Stimulated activated naive CD8-positive, alpha-beta T cell treated with anti-CD3 and anti-CD28 coated beads, Interleukin-15, Interleukin-2, amounts not matched to agents 100 ng/mL and 50 ng/mL, for 24 hours (primary cell): Measurements from ENCODE around the gene DEPDC1.

Experiments
- H3K27ac Mint-ChIP-seq: one replicate; pipeline ENCODE4 v1.8.0; 2021; ENCODE audit warnings: mild to moderate bottlenecking, mixed read lengths
- H3K27me3 Mint-ChIP-seq: one replicate; pipeline ENCODE4 v1.8.0; 2021; ENCODE audit warnings: mixed read lengths
- H3K36me3 Mint-ChIP-seq: one replicate; pipeline ENCODE4 v1.8.0; 2021; ENCODE audit warnings: low read depth, mixed read lengths
- H3K4me1 Mint-ChIP-seq: one replicate; pipeline ENCODE4 v1.8.0; 2021; ENCODE audit warnings: low read depth, mixed read lengths
- H3K4me3 Mint-ChIP-seq: one replicate; pipeline ENCODE4 v1.8.0; 2021; ENCODE audit warnings: mild to moderate bottlenecking, mixed read lengths
- H3K9me3 Mint-ChIP-seq: one replicate; pipeline ENCODE4 v1.8.0; 2021; ENCODE audit warnings: mixed read lengths

The DEPDC1 gene

DNA sequence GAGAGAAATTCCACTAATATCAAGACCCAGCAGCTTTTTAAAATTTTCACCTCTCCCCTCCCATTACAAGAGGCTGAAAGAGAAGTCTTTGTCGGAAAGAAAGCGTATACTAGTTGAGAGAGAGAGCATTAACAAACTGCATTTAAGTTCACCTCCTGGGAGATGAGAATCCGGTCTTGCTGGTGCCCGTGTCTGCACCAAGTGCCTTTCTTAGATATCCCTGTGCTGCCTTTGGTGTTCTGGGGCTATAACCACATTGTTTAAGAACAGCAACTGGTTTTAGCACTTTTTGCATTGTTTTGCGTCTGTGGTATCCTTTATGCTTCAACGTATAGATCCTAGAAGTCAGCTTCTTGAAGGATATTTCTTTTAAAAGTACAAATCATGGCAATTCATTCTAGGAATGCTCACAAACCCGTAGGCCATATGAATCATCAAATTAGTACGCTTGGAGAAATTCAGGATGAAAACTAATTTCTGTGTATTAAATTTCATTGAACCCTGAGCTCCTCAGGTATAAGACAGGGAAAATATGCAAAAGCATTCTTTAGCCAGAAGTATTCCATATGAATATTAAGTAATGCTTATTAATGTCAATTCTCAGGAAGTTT is 43.7 kb downstream of the DEPDC1 start:
- H3K27ac Mint-ChIP-seq: no peak overlapping the region
- H3K27me3 Mint-ChIP-seq: peaks cover 7% of the 10 kb centered on the region
- no peak overlapping the region for H3K4me3 Mint-ChIP-seq
- H3K9me3 Mint-ChIP-seq: no peaks in the 10 kb centered on the region
- no peaks in the 10 kb centered on the region for H3K4me1 Mint-ChIP-seq
- no peaks in the 10 kb centered on the region for H3K36me3 Mint-ChIP-seq

DNA sequence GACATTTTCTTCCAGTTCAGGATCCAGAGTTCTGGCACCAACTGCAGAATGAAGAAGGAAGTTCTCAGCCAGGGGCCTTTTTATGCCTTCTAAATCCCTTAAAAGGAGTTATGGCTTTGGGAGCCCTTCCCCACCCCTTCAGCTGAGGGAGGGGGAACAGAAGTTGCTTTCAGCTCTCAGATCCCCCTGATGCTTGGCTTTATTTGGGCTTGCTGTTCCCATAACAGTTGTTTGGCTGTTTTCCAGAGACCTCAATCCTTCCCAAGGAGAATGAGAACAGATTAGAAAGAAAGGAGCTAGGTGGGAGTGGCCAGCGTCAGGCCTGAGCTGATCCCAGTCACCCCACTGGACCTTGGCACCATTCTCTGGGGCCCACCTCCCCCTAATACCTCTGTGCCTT is 47.0 kb downstream of the DEPDC1 start, which contains the start of gene RPE65:
TSS of gene RPE65 (minus strand) at position 54 of the 400 bp plus-strand sequence. CDS start at position 5, 49 bp downstream.
- Mint-ChIP-seq H3K9me3 (no peaks in the 10 kb centered on the region), H3K27me3 (no peaks in the 10 kb centered on the region), H3K27ac (no peak within 1 kb of the TSS), H3K36me3 (no peaks in the 10 kb centered on the region), H3K4me3 (no peak within 1 kb of the TSS), H3K4me1 (no peaks in the 10 kb centered on the region)

DNA sequence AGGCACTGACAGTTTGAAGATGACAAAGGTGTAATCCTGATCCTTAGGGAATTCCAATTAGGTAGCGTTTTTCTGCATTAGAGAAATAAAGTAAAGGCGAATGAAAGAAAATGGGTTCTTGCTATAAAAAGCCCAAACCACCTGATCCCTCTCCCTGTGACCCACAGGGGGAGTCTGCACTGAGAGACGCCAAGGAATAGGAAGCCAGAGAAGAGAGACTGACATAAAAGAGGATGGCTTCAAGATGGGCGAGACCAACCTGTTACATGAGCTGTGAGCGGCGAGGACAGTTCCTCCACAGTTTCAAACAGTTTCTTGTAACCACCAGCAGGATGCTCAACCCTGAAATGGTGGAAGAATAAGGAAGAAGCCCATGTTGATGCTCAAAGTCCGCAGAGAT is 48.5 kb downstream of the DEPDC1 start:
- Mint-ChIP-seq H3K36me3 (no peaks in the 10 kb centered on the region), H3K27me3 (peaks cover 10% of the 10 kb centered on the region), H3K27ac (no peak overlapping the region), H3K4me1 (no peaks in the 10 kb centered on the region), H3K9me3 (no peaks in the 10 kb centered on the region), H3K4me3 (no peak overlapping the region)

DNA sequence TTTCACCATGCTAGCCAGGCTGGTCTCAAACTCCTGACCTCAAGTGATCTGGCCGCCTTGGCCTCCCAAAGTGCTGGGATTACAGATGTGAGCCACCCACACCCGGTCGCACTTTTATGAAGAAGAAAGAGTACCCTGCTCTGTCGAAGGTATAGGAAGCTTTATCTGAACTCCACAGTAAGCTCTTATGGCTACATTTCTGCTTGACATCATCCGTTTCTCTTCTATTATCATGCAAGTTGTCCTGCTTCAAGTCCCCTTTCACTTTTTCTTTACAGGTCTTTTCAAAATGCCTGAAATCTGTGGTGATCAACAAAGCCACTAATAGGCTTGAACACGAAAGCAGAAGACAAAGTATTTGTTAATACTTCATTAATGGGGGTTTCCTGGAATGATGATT is 51.2 kb downstream of the DEPDC1 start:
- Mint-ChIP-seq H3K4me1 (no peaks in the 10 kb centered on the region), H3K27me3 (peaks cover 12% of the 10 kb centered on the region), H3K36me3 (no peaks in the 10 kb centered on the region), H3K27ac (no peak overlapping the region), H3K4me3 (no peak overlapping the region), H3K9me3 (no peaks in the 10 kb centered on the region)

DNA sequence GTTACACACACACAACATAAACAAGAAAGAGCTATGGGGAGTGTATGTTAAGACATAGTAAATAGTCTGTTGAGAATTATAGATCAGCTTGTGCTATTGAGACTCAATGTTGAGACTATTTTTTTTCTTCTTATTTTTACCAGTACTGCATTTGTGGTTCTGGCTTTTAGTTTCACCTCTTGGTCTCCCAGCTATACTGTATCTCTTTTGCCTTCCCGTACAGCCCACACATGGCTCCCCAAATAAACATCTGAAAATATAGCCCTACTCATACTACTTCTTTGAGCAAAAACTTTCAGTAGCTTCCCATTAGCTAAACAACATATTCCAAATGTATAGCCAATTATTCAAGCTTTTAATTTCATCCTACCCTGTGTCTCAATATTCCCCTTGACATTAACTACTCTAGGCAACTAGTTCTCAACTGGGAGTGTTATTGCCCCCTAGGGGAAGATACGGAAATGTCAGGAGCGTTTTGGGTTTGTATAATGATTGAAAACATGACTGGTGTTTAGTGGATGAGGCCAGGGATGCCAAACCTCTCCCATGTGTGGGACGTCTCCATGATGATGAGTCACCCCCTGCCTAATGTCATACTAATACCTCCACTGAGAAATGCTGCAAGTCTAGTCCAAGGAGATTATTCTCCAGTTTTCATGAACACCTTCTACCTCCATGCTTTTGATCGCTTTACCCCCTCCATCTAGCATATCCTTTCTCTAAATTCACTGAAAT is 53.9 kb downstream of the DEPDC1 start:
- Mint-ChIP-seq H3K27ac (no peak overlapping the region), H3K36me3 (no peaks in the 10 kb centered on the region), H3K4me1 (no peaks in the 10 kb centered on the region), H3K4me3 (no peak overlapping the region), H3K9me3 (no peaks in the 10 kb centered on the region), H3K27me3 (peaks cover 12% of the 10 kb centered on the region)

DNA sequence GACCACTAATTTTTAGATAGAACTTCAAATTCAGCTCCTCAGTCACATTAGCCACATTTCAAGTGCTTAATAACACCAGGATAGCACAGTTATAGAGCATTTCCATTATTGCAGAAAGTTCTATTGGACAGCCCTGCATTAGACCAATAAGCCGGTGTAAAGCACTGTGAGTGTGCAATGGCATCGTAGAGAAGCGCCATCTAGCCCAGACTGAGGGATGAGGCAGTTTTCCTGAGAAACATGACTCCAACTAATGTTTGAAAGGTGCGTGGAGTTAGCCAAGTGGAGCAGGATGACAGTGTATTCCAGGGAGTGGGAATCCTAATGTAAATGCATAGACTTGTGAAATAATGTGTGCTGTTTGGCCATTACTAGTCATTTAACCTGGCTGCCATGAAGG is 54.9 kb downstream of the DEPDC1 start:
- Mint-ChIP-seq H3K4me1 (no peaks in the 10 kb centered on the region), H3K36me3 (no peaks in the 10 kb centered on the region), H3K27ac (no peak overlapping the region), H3K27me3 (peaks cover 12% of the 10 kb centered on the region), H3K9me3 (no peaks in the 10 kb centered on the region), H3K4me3 (no peak overlapping the region)

DNA sequence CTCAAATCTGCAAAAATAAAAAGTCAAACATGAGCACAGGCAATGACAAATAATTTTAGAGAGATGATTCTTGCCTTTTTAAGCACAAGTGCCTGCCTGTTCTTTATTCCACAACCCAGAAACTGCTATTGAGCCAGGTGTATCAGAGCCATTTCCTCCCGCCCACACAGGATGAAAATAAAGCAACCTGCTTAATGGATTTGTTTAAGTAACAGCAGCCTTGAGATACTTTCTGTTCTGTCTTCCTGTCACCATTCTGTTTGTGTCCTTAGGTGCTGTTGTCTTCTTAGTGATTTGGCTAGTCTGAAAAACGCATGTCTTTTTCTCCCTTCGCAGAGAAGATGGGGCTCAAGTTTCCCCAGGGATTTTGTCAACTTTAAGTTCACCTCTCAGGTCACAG is 58.6 kb downstream of the DEPDC1 start:
- H3K27me3 Mint-ChIP-seq: peaks cover 6% of the 10 kb centered on the region
- no peaks in the 10 kb centered on the region for H3K9me3 Mint-ChIP-seq
- H3K4me1 Mint-ChIP-seq: no peaks in the 10 kb centered on the region
- H3K36me3 Mint-ChIP-seq: no peaks in the 10 kb centered on the region
- H3K4me3 Mint-ChIP-seq: no peak overlapping the region
- H3K27ac Mint-ChIP-seq: no peak overlapping the region

DNA sequence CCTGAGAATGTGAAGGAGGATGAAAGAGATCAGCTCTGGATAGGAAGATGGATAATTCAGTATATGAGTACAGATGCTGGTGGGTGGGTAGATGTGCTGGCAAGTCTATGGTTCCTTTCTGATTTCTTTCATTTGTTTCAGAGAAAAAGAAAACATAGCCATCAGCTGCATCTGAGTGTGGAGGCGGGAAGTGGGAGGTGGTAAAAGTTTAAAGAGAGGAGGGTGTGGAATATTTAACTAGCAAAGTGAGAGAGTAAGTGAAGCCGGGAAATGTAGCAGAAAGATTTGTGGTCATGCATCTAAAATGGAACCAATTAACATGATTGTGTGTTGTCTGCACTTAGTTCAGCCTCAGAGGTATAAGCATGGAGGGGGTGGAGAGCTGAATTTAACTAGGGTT is 63.5 kb downstream of the DEPDC1 start:
- Mint-ChIP-seq H3K27ac (no peak overlapping the region), H3K4me1 (no peaks in the 10 kb centered on the region), H3K36me3 (no peaks in the 10 kb centered on the region), H3K27me3 (peaks cover 9% of the 10 kb centered on the region), H3K4me3 (no peak overlapping the region), H3K9me3 (no peaks in the 10 kb centered on the region)

DNA sequence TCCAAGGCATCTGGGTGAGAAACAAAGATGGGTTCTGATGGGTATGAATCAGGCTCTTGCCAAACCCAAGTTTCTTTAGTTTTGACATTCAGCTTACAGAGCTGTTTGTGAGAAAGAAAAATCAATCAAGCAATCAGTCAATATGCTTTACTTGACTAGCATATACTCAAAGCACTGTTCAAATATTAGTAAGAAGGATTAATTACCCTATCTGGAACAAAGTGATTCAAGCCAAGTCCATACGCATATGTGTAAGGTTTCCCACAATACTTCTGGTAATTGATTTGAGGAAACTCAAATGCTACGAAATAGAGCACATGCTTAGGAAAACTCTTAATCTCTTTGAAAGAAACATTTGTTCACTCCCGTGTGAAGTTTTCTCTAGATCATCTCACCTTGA is 65.8 kb downstream of the DEPDC1 start:
- peaks cover 4% of the 10 kb centered on the region for H3K27me3 Mint-ChIP-seq
- no peaks in the 10 kb centered on the region for H3K4me1 Mint-ChIP-seq
- no peak overlapping the region for H3K27ac Mint-ChIP-seq
- H3K4me3 Mint-ChIP-seq: no peak overlapping the region
- no peaks in the 10 kb centered on the region for H3K36me3 Mint-ChIP-seq
- H3K9me3 Mint-ChIP-seq: no peaks in the 10 kb centered on the region

DNA sequence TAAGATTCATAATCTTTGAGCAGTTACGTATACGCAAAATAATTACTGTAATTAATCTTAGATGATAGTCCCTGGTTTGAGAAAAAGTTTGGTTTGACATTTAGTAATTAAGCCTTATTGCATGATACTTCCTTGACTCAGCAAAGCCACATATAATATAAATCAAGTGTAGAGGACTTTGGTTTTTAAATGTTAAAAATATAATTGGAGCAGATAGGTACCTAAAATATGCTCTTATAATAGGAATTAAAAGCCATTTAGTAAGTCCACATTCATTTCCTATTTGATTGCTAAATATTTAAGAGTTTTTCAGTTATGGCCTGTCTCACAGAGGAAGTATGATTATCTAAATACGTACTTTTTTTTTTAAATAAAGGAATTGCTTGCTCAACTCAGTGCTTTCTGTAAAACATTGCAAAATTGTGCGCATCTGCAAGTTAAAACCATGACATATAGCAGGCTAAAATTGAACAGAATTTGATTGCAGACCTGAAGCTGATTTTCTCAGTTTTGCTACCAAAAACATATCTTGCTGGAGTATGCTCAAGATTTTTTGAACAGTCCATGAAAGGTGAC is 67.6 kb downstream of the DEPDC1 start:
- Mint-ChIP-seq H3K27ac (no peak overlapping the region), H3K27me3 (peaks cover 4% of the 10 kb centered on the region), H3K4me3 (no peak overlapping the region), H3K36me3 (no peaks in the 10 kb centered on the region), H3K4me1 (no peaks in the 10 kb centered on the region), H3K9me3 (no peaks in the 10 kb centered on the region)

DNA sequence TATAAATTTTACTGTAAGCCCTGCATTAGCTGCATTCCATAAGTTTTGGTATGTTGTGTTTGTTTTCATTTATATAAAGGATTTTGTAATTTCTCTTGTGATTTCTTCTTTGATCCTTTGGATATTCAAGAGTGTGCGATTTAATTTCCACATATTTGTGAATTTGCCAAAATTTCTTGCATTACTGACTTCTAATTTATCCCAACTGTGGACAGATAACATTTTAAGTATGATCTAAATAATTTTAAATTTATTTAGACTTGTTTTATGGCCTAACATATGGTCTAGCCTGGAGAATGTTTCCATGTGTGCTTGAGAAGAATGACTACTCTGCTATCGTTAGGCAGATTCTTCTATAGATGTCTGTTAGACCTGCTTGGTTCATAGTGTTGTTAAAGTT is 70.3 kb downstream of the DEPDC1 start:
- Mint-ChIP-seq H3K4me3 (no peak overlapping the region), H3K4me1 (no peaks in the 10 kb centered on the region), H3K27ac (no peak overlapping the region), H3K36me3 (no peaks in the 10 kb centered on the region), H3K9me3 (peaks cover 3% of the 10 kb centered on the region), H3K27me3 (peaks cover 4% of the 10 kb centered on the region)
